Lung microvascular endothelial cell (primary cell): ENCODE measurements around the gene UGT1A4. TPM values are rescaled to one million over a fixed set of nuclear protein-coding genes. Genes with fewer than 3 reads are reported as not detected.

ENCODE experiments used
- DNase-seq, 2 donors: peaks; one replicate each; pipeline versions ENCODE4 v3.0.0 to v3.0.0-alpha.2; 2010; ENCODE audit warnings: low read depth in 2 of 2
- total RNA-seq: library from RNA; depleted of rRNA; stranded (reverse); fragments of >200 nt; gene quantifications from 2 replicates; pipeline ENCODE4 v1.2.1, GENCODE V29; 2014

The UGT1A4 gene
- not detected in 2 replicates for total RNA-seq

DNA sequence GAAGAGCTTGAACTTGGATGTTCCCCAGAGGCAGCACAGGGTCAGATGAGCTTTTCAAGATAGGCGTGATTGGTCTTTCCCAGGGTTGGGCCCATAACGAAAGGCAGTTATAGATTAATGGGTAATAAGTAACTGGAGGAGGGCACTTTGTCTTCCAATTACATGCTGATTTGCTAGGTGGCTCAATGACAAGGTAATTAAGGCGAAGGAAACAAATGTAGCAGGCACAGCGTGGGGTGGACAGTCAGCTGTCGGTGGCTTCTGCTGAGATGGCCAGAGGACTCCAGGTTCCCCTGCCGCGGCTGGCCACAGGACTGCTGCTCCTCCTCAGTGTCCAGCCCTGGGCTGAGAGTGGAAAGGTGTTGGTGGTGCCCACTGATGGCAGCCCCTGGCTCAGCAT lies at the start of gene UGT1A4:
Gene UGT1A4 (plus strand): TSS at position 185 of the 400 bp plus-strand sequence. CDS start 85 bp downstream, at position 270.
- no peak for DNase-seq

DNA sequence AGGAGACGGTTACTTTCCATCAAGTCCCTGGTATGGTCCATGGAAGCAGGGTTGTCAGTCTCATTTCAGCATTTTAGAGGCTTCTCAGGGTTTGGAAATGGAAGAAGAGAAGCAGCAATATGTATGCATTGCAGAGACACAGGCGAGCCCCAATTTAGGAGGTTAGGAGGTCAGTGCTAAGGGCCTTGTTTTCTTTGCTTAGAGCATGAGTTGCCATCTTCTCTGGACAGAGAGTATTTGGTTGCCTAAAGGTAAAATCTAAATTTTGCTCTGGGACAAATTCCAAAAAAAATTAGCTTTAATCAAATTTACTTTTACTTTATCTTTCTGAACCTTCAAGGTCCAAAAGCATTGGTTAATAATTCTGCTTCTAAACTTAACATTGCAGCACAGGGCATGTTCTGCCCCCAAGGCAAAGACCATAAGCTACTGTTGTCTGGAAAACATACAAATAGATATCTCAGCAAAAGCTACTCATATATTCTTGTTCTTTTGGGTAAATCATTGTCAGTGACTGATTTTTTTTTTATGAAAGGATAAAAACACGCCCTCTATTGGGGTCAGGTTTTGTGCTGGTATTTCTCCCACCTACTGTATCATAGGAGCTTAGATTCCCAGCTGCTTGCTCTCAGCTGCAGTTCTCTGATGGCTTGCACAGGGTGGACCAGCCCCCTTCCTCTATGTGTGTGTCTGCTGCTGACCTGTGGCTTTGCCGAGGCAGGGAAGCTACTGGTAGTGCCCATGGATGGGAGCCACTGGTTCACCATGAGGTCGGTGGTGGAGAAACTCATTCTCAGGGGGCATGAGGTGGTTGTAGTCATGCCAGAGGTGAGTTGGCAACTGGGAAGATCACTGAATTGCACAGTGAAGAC lies 47.0 kb upstream of the UGT1A4 start, which contains the start of gene UGT1A9:
Gene UGT1A9 (plus strand): TSS at position 609 of the 872 bp plus-strand sequence. CDS start 37 bp downstream, at position 646.
- DNase-seq = no peak

DNA sequence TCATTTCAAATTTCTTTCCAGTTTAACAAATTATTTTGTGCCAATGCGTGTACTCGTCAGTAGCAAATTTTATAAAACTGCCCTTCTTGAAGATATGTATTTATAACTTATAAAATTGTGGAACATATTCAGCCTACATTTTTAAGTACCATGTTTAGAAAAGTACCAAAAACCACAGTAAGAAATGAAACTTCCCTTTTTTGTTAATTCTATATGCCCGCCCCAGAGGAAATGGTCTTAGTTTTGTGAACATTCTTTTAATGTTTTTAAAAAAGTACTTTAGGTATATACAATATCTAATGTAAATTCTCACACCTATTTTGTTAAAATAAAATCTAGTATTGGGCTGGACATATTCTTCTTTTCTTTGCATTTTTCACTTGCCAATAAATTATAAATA lies 45.6 kb upstream of the UGT1A4 start:
- DNase-seq = no peak

GRCh38 chr2:233673896-233674295 lies 44.6 kb upstream of the UGT1A4 start:
- DNase-seq = no peak

DNA sequence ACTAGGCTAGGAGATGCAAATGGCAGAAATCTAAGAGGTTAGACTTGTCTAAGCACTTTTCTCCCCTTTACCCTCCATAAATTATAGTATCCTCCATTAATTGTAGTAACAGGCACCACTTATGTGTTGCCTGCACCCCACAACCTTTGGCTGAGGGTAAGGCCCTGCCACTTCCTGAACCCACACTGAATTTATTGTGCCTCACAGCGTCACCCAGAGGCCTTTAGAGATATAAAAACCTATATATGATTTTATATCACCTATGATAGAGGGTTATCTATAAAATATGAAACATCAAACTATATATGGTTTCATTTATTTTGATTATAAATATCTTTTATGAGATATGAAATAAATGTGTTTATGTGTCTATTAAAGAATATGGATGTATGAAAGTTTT lies 44.2 kb upstream of the UGT1A4 start:
- no peak for DNase-seq

GRCh38 chr2:233674995-233675394 lies 43.5 kb upstream of the UGT1A4 start:
- DNase-seq = no peak

DNA sequence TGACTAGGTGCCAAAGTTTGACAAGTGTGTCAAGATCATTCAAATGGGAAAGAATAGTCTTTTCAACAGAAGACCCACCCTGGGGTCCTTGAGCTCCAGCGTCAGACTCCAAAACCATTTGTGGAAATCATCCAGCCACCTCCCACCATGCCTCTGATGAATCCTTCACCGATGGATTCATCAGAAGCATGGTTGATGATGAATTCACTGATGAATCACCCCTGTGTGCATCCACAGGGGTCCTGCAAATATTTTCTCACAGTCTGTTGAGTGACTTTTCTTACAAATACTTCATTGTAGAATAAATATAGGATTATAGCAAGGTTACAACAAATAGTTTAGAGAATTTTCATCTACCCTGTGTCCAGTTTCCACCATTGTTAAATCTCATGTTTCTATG lies 42.5 kb upstream of the UGT1A4 start:
- no peak for DNase-seq

- DNase-seq = no peak
Measured at GRCh38 chr2:233679196-233679595, 39.3 kb upstream of the UGT1A4 start.

DNA sequence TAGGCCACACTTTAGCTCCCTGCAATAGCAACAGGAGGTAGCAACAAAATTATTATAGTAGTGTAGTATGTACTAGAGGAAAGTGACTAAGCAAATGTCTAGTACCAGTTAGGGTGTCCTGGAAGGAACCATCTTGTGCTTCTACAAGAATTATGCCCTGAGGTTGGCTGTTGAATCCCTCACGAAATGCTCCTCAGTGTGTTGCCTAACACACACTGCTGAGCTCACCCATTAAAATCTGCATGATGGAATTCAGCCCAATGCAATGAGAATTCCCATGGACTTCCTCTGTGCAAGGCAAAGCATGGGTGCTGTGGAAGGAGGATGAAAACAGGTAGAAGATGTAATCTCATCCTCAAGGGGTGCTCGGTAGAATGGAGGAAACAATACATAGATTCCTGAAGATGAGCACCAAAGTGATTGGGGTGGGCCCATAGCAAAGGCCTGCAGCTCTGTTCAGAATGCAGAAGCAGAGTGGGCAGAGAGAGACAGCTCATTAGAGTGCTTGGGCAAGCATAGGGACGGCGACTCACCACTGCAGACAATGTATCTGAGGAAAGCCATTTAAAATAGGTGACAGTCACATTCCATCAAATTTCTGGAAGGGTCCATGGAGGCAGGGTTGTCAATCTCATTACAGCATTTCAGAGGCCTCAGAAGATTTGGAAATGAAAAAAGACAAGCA lies 38.0 kb upstream of the UGT1A4 start:
- no peak for DNase-seq

DNA sequence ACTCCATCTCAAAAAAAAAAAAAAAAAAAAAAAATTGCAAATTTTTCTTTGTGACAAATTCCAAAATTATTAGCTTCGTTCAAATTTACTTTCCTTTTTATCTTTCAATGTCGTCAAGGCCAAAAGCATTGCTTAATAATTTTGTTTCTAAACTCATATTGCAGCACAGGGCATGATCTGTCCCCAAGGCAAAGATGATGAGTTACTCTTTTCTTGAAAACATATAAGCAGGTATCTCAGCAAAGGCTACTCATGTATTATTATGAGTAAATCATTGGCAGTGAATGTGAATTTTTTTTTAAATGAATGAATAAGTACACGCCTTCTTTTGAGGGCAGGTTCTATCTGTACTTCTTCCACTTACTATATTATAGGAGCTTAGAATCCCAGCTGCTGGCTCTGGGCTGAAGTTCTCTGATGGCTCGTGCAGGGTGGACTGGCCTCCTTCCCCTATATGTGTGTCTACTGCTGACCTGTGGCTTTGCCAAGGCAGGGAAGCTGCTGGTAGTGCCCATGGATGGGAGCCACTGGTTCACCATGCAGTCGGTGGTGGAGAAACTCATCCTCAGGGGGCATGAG lies 36.9 kb upstream of the UGT1A4 start, which contains the start of gene UGT1A7:
Gene UGT1A7 (plus strand): TSS at position 381 of the 579 bp plus-strand sequence. CDS start 37 bp downstream, at position 418.
- no peak for DNase-seq

GRCh38 chr2:233684640-233685039 lies 33.9 kb upstream of the UGT1A4 start:
- no peak for DNase-seq

DNA sequence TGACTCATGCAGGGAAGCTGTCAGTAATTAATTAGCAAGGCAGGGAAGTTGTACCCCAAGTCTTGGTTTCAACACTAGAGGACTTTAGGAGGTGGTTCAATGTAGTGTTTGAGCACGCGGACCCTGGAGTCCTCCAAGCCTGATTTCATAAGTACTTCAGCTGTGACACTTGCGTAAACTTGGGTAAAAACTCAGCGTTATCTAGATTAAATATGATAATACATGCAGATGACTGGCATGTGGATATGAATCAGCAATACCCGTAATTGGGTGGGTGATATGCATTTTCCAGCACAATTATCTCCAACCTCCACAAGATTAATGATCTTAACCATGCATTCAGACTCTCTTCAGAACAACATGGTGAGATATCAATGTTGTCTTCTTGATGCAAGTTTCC lies 31.6 kb upstream of the UGT1A4 start:
- no peak for DNase-seq

- DNase-seq = no peak
Measured at GRCh38 chr2:233688341-233688740, 30.2 kb upstream of the UGT1A4 start.

- peak in 1 of 2 donors; percentile 21 for DNase-seq
Measured at GRCh38 chr2:233689031-233689430, 29.5 kb upstream of the UGT1A4 start.

- DNase-seq = peak; percentile 63 to 84
Measured at GRCh38 chr2:233689501-233689900, 29.0 kb upstream of the UGT1A4 start.

- DNase-seq = peak in 1 of 2 donors; percentile 58
Measured at GRCh38 chr2:233690444-233690843, 28.1 kb upstream of the UGT1A4 start.

DNA sequence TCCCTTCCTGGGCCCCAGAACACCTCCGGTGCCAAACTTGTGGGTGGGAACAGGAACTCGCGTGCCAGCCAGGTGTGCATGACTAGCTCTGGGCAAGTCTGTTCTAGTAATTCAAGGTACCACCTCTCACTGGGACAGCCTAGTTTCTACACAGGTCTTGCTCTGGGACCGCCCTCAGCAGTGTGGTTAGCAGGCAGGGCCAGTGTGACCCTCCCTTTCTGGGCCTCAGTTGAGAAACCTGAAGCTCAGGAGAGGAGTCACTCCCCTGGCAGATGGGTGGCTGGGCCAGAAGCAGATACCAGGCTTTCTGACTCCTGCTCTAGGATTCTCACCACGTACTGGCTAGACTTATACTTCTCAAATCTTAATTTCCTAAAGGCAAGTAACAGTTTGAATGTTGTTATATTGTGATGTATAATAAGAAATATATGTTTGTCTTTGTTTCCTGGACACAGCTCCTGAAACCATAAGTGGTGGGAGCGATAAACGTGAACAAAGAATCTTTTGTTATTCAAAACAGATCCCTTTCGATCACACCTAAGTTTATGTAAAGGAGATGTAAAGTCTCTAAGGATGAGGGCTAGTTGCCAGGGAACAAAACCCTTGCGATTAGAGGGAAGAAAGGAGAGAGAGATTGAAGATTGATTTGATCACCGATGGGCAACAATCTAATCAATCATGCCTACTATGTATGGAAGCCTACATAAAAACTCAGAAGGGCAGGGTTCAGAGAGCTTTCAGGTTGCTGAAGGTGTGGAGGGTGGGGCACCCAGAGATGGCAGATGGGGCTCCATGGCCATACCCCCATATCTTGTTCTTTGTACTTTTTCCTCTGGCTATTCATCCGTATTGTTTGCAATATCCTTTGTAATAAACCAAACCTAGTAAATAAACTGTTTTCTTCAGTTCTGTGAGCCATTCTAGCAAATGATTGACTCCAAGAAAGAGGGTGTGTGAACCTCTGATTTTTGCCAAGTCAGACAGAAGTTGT lies 26.8 kb upstream of the UGT1A4 start:
- no peak for DNase-seq

DNA sequence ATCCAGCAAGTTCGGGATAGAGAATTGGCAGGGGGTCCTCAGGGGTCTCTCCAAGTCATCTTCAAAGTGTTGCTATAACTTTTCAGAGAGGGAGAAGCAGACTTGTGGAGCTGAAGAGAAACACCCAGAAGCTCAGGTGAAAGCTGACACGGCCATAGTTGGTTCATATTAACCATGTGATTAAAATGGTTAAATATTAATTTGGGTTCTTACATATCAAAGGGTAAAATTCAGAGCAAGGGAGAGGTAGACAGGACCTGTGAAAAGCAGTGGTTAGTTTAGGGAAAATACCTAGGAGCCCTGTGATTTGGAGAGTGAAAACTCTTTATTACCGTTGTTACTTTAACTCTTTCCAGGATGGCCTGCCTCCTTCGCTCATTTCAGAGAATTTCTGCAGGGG lies 25.9 kb upstream of the UGT1A4 start, which contains the start of gene UGT1A6:
Gene UGT1A6 (plus strand): TSS at position 243 of the 400 bp plus-strand sequence. CDS start 115 bp downstream, at position 358.
- DNase-seq = no peak

DNA sequence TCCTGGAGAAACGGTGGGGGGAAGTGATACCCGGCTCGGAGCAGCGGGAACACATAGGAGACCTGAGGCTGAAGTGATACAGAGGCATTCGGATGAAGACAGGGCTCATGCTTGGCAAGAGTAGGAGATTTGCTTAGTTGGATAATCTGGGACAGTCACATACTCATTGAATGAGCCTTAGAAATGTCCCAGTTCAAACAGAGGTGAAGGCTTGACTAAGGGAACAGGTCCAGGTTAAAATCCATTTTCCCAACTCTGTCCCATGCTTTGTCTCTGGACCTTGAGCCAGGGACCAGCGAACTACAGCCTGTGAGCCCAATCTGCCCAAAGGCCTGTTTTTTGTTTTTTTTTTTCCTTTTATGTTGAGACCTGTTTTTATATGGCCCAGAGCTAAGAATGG lies 24.6 kb upstream of the UGT1A4 start:
- no peak for DNase-seq

GRCh38 chr2:233698740-233699139 lies 19.8 kb upstream of the UGT1A4 start:
- no peak for DNase-seq
